ENCODE data around the gene SERPINA1. TPM values are rescaled to one million over a fixed set of nuclear protein-coding genes. Genes with fewer than 3 reads are reported as not detected.

The SERPINA1 gene
- total RNA-seq, 1 donor from 2014 or later, result 6.1 TPM

DNA sequence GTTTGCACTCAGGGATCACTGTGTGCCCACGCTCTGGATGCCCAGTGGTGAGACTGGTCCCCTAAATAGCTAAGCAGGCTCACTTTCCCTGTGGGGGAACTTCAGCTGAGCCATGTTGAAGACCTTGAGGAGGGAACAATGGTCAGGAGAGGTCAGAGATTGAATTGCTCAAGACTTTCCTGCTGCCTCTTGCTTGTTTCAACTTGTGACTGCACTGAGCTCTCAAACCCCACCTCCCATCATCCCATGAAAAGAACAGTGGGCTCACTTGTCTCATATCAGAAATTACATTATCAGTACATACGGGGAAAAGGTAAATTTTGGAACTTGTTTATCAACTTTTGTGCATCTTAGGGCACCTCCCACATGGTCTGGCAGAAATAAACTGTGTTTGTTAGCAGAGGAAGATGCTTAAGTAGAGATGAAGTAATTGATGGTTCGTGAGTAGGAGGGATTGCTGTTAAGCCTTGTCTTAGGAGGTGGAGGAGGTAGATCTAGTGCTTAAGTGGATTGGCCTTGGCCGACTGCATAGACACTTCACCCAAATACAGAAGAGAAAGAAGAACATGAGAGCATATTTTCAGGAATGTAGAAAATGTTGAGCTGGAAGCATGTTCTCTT is 15.0 kb upstream of the SERPINA1 start:
- H3K4me3 ChIP-seq, result no peak overlapping the region
- no peak for DNase-seq (ENCODE audit: extremely low spot score in 2 of 2)
- H3K4me1 ChIP-seq, result no peaks in the 10 kb centered on the region
- H3K9me3 ChIP-seq, result no peaks in the 10 kb centered on the region
- intact Hi-C loops (cut with DNase I), result no loop called here
- no peaks in the 10 kb centered on the region for H3K36me3 ChIP-seq
- H3K27me3 ChIP-seq, result no peaks in the 10 kb centered on the region
- H3K27ac ChIP-seq, result no peak overlapping the region
- no peak for TF ChIP-seq POLR2AphosphoS5 (IDR thresholded peaks at IDR 0.05; ENCODE audit: insufficient read depth in 1 of 2, low read depth in 1 of 2)
- TF ChIP-seq POLR2A (IDR thresholded peaks at IDR 0.05), result no peak
- TF ChIP-seq, protein P1, sequence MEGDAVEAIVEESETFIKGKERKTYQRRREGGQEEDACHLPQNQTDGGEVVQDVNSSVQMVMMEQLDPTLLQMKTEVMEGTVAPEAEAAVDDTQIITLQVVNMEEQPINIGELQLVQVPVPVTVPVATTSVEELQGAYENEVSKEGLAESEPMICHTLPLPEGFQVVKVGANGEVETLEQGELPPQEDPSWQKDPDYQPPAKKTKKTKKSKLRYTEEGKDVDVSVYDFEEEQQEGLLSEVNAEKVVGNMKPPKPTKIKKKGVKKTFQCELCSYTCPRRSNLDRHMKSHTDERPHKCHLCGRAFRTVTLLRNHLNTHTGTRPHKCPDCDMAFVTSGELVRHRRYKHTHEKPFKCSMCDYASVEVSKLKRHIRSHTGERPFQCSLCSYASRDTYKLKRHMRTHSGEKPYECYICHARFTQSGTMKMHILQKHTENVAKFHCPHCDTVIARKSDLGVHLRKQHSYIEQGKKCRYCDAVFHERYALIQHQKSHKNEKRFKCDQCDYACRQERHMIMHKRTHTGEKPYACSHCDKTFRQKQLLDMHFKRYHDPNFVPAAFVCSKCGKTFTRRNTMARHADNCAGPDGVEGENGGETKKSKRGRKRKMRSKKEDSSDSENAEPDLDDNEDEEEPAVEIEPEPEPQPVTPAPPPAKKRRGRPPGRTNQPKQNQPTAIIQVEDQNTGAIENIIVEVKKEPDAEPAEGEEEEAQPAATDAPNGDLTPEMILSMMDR (IDR thresholded peaks at IDR 0.05), result no peak

DNA sequence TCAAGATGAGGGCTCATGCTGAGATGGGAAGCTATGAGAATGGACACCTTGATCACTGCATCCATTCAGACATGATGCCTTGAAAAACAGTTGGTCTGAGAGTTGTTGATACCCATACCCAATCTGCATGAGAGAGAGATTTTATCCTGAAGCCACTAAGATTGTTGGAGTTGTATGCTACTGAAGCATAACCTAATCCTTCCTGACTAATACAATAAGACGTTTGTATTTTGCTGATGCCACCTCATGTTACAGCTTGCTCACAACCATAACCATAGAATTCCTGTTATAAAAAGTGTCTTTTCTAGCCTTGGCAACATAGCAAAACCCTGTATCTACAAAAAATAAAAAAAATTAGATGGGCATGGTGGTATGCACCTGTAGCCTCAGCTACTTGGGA is 12.7 kb upstream of the SERPINA1 start:
- intact Hi-C loops (cut with DNase I), result no loop called here
- H3K4me1 ChIP-seq, result no peaks in the 10 kb centered on the region
- H3K9me3 ChIP-seq, result no peaks in the 10 kb centered on the region
- DNase-seq (ENCODE audit: extremely low spot score in 2 of 2), result no peak
- H3K36me3 ChIP-seq, result no peaks in the 10 kb centered on the region
- no peak overlapping the region for H3K27ac ChIP-seq
- H3K4me3 ChIP-seq, result no peak overlapping the region
- TF ChIP-seq POLR2A (IDR thresholded peaks at IDR 0.05) (no peak), POLR2AphosphoS5 (IDR thresholded peaks at IDR 0.05; ENCODE audit: insufficient read depth in 1 of 2, low read depth in 1 of 2) (no peak)
- TF ChIP-seq, protein P1 (IDR thresholded peaks at IDR 0.05), result no peak
- H3K27me3 ChIP-seq, result no peaks in the 10 kb centered on the region

DNA sequence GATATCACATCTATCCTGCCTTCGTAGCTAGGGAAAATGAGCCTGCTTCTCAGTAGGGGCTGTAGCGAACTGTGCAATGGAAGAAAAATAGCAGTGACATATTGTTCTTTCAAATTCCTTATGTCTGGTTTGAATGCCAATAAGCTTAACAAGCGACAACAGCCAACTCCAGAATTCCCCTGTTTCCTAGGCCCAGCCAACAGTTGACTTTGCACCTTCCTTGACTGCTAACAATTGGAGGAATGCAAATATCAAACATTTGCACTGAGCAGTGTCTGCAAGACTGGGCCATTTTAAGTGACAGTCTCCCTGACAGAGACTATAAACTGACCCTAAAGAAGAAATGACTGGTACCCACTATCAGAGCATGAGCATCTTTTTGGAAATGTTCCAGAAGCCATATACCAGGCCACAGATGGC is 12.0 kb upstream of the SERPINA1 start:
- no peaks in the 10 kb centered on the region for H3K36me3 ChIP-seq
- no peak for TF ChIP-seq POLR2A (IDR thresholded peaks at IDR 0.05)
- TF ChIP-seq, protein P1 (IDR thresholded peaks at IDR 0.05), result no peak
- no peak for TF ChIP-seq POLR2AphosphoS5 (IDR thresholded peaks at IDR 0.05; ENCODE audit: insufficient read depth in 1 of 2, low read depth in 1 of 2)
- no peak overlapping the region for H3K4me3 ChIP-seq
- no peak overlapping the region for H3K27ac ChIP-seq
- H3K27me3 ChIP-seq, result no peaks in the 10 kb centered on the region
- no peaks in the 10 kb centered on the region for H3K4me1 ChIP-seq
- no peaks in the 10 kb centered on the region for H3K9me3 ChIP-seq
- DNase-seq (ENCODE audit: extremely low spot score in 2 of 2), result no peak
- intact Hi-C loops (cut with DNase I), result no loop called here

DNA sequence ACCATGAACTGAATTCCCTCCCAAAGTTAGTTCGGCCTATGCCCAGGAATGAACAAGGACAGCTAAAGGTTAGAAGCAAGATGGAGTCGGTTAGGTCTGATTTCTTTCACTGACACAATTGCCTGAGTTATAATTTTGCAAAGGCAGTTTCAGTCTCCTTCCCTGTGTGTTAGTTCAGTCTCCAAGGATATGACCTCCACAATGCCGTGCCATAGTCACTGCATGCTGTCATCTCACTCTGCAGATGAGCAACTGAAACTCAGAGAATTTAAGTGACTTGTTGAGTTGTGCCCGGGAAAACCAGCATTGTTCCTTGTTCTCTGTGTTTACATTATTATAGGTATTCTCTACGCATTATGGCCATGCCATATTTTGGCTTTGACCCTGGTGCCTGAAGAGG is 10.1 kb upstream of the SERPINA1 start:
- Histone ChIP-seq H3K36me3 (no peaks in the 10 kb centered on the region), H3K9me3 (no peaks in the 10 kb centered on the region), H3K4me1 (peaks cover 13% of the 10 kb centered on the region), H3K27ac (no peak overlapping the region), H3K4me3 (no peak overlapping the region), H3K27me3 (no peaks in the 10 kb centered on the region)
- TF ChIP-seq POLR2AphosphoS5 (IDR thresholded peaks at IDR 0.05; ENCODE audit: insufficient read depth in 1 of 2, low read depth in 1 of 2) (no peak), POLR2A (IDR thresholded peaks at IDR 0.05) (no peak)
- TF ChIP-seq, protein P1 (IDR thresholded peaks at IDR 0.05), result no peak
- DNase-seq (ENCODE audit: extremely low spot score in 2 of 2), result no peak
- intact Hi-C loops (cut with DNase I), result no loop called here

DNA sequence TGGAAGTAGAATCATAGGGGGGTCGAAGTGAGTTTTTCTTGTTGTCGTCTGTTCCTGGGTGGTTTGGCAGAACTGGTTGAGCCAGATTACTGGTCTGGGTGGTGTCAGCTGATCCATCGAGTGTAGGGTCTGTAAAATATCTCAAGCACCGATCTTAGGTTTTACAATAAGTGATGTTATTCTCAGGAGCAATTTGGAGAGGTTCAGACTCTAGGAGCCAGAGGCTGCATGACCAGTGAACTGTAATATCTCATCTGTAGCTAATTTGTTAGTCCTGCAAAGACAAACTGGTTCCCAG is 9.7 kb upstream of the SERPINA1 start:
- no peaks in the 10 kb centered on the region for H3K36me3 ChIP-seq
- no peaks in the 10 kb centered on the region for H3K27me3 ChIP-seq
- intact Hi-C loops (cut with DNase I), result no loop called here
- no peaks in the 10 kb centered on the region for H3K9me3 ChIP-seq
- TF ChIP-seq POLR2AphosphoS5 (IDR thresholded peaks at IDR 0.05; ENCODE audit: insufficient read depth in 1 of 2, low read depth in 1 of 2), result no peak
- TF ChIP-seq POLR2A (IDR thresholded peaks at IDR 0.05), result no peak
- TF ChIP-seq, protein P1 (IDR thresholded peaks at IDR 0.05), result no peak
- H3K4me1 ChIP-seq, result peaks cover 13% of the 10 kb centered on the region
- no peak overlapping the region for H3K27ac ChIP-seq
- H3K4me3 ChIP-seq, result no peak overlapping the region
- DNase-seq (ENCODE audit: extremely low spot score in 2 of 2), result no peak

All from vagina (tissue), 2 donors.